ENCODE results near the gene SHISA6.

- TF ChIP-seq ZBTB7A (IDR thresholded peaks at IDR 0.05; ENCODE audit: low read depth), result no peak
- no peak for TF ChIP-seq MAX (IDR thresholded peaks at IDR 0.05)
- no peak for TF ChIP-seq TEAD4 (IDR thresholded peaks at IDR 0.05)
- no peak for TF ChIP-seq NFIC (IDR thresholded peaks at IDR 0.05)
- TF ChIP-seq CREB1 (IDR thresholded peaks at IDR 0.05; ENCODE audit: low read depth), result no peak
- TF ChIP-seq TAF1 (IDR thresholded peaks at IDR 0.05; ENCODE audit: low read depth), result no peak
- no peak for TF ChIP-seq EP300 (IDR thresholded peaks at IDR 0.05; ENCODE audit: borderline replicate concordance)
- no peak for TF ChIP-seq REST (IDR thresholded peaks at IDR 0.05; ENCODE audit: low read depth)
- TF ChIP-seq RAD21 (IDR thresholded peaks at IDR 0.05; ENCODE audit: low read depth), result no peak
- TF ChIP-seq USF1 (IDR thresholded peaks at IDR 0.05), result no peak
- no peak for TF ChIP-seq YY1 (IDR thresholded peaks at IDR 0.05; ENCODE audit: low read depth)
- TF ChIP-seq CEBPB (IDR thresholded peaks at IDR 0.05), result no peak
Observed at GRCh38 chr17:11454096-11454495, 213.1 kb downstream of the SHISA6 start.

All from Ishikawa (cell line).